MCF 10A (cell line): ENCODE data around the gene NCBP3. TPM values are rescaled to one million over a fixed set of nuclear protein-coding genes. Genes with fewer than 3 reads are reported as not detected.

Source experiments
- BruUV-seq: library from RNA; stranded (reverse); fragments of 400-500 nt; replicated peaks from 2 replicates; lab custom pipeline; 2021; lab: Mats Ljungman, UMichigan
- CTCF ChIA-PET: fragments of 300-600 bp; sonication (Branson Sonifier 250); formaldehyde crosslinking; extraction: SDS; loops from one replicate; lab custom pipeline; 2021; ENCODE audit warnings: antibody characterized with exemption, inconsistent platforms; lab: Yijun Ruan, JAX
- POLR2A ChIA-PET: fragments of 300-600, 350-650 bp; sonication (Branson Sonifier 250); formaldehyde crosslinking; extraction: SDS; loops from one replicate; lab custom pipeline; 2020; ENCODE audit warnings: antibody characterized with exemption, inconsistent platforms; lab: Yijun Ruan, JAX
- DNase-seq: peaks from one replicate; pipeline ENCODE4 v3.0.0-alpha.2; 2018; ENCODE audit not compliant: unreplicated experiment
- H3K27ac Mint-ChIP-seq: one replicate; pipeline ENCODE4 v1.8.0; 2022; ENCODE audit warnings: mild to moderate bottlenecking, low read depth, mixed read lengths; ENCODE audit not compliant: unreplicated experiment
- H3K27me3 Mint-ChIP-seq: one replicate; pipeline ENCODE4 v1.8.0; 2022; ENCODE audit warnings: mixed read lengths; ENCODE audit not compliant: insufficient read depth, unreplicated experiment
- H3K36me3 Mint-ChIP-seq: one replicate; pipeline ENCODE4 v1.8.0; 2022; ENCODE audit warnings: mild to moderate bottlenecking, moderate library complexity, mixed read lengths; ENCODE audit not compliant: insufficient read depth, unreplicated experiment
- H3K4me1 Mint-ChIP-seq: one replicate; pipeline ENCODE4 v1.8.0; 2022; ENCODE audit warnings: mixed read lengths; ENCODE audit not compliant: insufficient read depth, unreplicated experiment
- H3K4me3 Mint-ChIP-seq: one replicate; pipeline ENCODE4 v1.8.0; 2022; ENCODE audit warnings: mild to moderate bottlenecking, moderate library complexity, mixed read lengths; ENCODE audit not compliant: unreplicated experiment
- H3K9me3 Mint-ChIP-seq: one replicate; pipeline ENCODE4 v1.8.0; 2022; ENCODE audit warnings: mixed read lengths; ENCODE audit not compliant: unreplicated experiment
- intact Hi-C: fragments of 100-400 bp; cut with micrococcal nuclease; formaldehyde crosslinking; loops from 2 replicates; pipeline ENCODE4 v1.14.1; 2022
- total RNA-seq: library from RNA; stranded (reverse); gene quantifications from 2 replicates; pipeline ENCODE4 v1.2.3, GENCODE V29; 2022
- TF ChIP-seq, protein P1 (sequence below): fragments of 200-600 bp; IDR thresholded peaks from one replicate; pipeline ENCODE4 v1.8.0; 2022; ENCODE audit warnings: antibody characterized with exemption, mild to moderate bottlenecking; ENCODE audit not compliant: unreplicated experiment

The NCBP3 gene
- total RNA-seq, 1 experiment from 2014 or later = 47.1 TPM

DNA sequence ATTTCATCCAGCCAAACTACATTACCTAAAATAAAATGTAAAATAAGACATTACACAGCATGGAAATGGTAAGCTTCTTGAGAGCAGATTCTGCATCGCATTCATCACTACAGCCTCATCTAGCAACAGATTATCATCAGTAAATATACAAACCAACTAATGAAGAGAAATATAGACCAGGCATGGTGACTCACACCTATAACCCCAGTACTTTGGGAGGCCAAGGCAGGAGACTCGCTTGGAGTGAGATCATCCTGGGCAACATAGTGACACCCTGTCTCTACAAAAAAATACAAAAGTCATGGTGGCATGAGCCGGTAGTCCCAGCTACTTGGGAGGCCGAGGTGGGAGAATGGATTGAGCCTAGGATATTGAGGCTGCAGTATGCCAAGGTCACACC, 19.9 kb downstream of the NCBP3 start:
- POLR2A ChIA-PET = interaction anchor here (0.9 to 2.4 kb wide), 2 partner anchors 34 to 89 kb away, joined by 3 to 5 read pairs; no protein-coding TSS in a partner anchor
- Mint-ChIP-seq H3K4me3 (no peak overlapping the region), H3K27ac (no peak overlapping the region)

DNA sequence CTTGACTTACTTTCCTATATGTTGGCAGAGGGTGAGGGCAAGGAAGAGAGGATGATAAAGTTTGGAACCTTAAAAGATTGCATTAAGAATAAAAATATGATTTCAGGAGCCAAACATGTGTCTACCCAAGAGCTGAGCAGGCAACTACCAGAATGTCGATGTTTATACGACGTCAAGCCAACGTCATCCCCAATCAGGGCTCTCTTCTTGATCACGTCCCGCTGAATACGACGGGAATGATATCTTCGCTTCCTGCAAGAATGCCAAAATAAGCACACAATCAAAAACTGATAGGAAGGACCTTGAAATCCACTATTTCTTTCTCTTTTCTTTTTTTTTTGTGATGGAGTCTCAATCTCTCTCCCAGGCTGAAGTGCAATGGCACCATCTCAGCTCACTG, 24.9 kb downstream of the NCBP3 start:
- no peaks in the 10 kb centered on the region for H3K9me3 Mint-ChIP-seq
- no peaks in the 10 kb centered on the region for H3K27me3 Mint-ChIP-seq
- H3K27ac Mint-ChIP-seq = no peak overlapping the region
- TF ChIP-seq, protein P1, sequence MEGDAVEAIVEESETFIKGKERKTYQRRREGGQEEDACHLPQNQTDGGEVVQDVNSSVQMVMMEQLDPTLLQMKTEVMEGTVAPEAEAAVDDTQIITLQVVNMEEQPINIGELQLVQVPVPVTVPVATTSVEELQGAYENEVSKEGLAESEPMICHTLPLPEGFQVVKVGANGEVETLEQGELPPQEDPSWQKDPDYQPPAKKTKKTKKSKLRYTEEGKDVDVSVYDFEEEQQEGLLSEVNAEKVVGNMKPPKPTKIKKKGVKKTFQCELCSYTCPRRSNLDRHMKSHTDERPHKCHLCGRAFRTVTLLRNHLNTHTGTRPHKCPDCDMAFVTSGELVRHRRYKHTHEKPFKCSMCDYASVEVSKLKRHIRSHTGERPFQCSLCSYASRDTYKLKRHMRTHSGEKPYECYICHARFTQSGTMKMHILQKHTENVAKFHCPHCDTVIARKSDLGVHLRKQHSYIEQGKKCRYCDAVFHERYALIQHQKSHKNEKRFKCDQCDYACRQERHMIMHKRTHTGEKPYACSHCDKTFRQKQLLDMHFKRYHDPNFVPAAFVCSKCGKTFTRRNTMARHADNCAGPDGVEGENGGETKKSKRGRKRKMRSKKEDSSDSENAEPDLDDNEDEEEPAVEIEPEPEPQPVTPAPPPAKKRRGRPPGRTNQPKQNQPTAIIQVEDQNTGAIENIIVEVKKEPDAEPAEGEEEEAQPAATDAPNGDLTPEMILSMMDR = no peak
- no TSS peak for BruUV-seq
- intact Hi-C loops = loop anchor here (10.0 kb wide), 1 partner anchor 776 kb away; no protein-coding TSS in a partner anchor
- no peak overlapping the region for H3K4me3 Mint-ChIP-seq
- no peaks in the 10 kb centered on the region for H3K4me1 Mint-ChIP-seq
- ChIA-PET POLR2A (interaction anchor here (0.6 to 1.7 kb wide), 3 partner anchors 9 to 850 kb away, joined by 3 to 4 read pairs (median 3); no protein-coding TSS in a partner anchor), CTCF (interaction anchor here (0.6 kb wide), 1 partner anchor 19 kb away, joined by 4 read pairs; no protein-coding TSS in a partner anchor)
- no peak for DNase-seq
- peaks cover 69% of the 10 kb centered on the region for H3K36me3 Mint-ChIP-seq

More for the DNA sequence above, 19.9 kb downstream of the NCBP3 start:
- H3K4me1 Mint-ChIP-seq = no peaks in the 10 kb centered on the region
- CTCF ChIA-PET = interaction anchor here (0.5 to 5.6 kb wide), 11 partner anchors 9 to 778 kb away, joined by 3 to 129 read pairs (median 4); partner anchors contain the start of gene NCBP3
- H3K9me3 Mint-ChIP-seq = no peaks in the 10 kb centered on the region
- TF ChIP-seq, protein P1 = no peak
- DNase-seq = no peak
- H3K27me3 Mint-ChIP-seq = no peaks in the 10 kb centered on the region
- no TSS peak for BruUV-seq
- H3K36me3 Mint-ChIP-seq = peaks cover 64% of the 10 kb centered on the region
- intact Hi-C loops = loop anchor here (5.0 to 10.0 kb wide), 2 partner anchors 144 to 781 kb away; no protein-coding TSS in a partner anchor

DNA sequence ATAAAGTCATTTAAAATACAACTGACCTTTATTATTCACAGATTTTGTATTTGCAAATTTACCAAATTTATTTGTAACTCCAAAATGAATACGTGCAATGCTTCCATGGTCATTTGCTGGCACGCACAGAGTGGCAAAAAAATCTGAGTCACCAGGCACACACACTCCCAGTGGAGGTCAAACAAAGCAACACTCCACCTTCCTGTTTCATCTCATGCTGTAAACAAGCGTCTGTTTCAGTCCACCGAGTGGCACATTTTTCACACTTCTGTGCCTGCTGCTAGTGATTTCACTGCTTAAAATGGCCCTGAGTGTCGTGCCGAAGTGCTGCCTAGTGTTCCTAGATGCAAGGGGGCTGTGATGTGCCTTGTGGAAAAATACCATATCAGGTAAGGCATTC, 27.3 kb downstream of the NCBP3 start:
- TF ChIP-seq, protein P1 = no peak
- no peaks in the 10 kb centered on the region for H3K4me1 Mint-ChIP-seq
- intact Hi-C loops = no loop called here
- no TSS peak for BruUV-seq
- no peaks in the 10 kb centered on the region for H3K27me3 Mint-ChIP-seq
- H3K9me3 Mint-ChIP-seq = no peaks in the 10 kb centered on the region
- no peak overlapping the region for H3K27ac Mint-ChIP-seq
- H3K36me3 Mint-ChIP-seq = peaks cover 84% of the 10 kb centered on the region
- no peak for DNase-seq
- ChIA-PET CTCF (interaction anchor here (0.6 to 4.3 kb wide), 3 partner anchors 8 to 81 kb away, joined by 3 to 35 read pairs (median 14); no protein-coding TSS in a partner anchor), POLR2A (no interaction called here)
- no peak overlapping the region for H3K4me3 Mint-ChIP-seq

DNA sequence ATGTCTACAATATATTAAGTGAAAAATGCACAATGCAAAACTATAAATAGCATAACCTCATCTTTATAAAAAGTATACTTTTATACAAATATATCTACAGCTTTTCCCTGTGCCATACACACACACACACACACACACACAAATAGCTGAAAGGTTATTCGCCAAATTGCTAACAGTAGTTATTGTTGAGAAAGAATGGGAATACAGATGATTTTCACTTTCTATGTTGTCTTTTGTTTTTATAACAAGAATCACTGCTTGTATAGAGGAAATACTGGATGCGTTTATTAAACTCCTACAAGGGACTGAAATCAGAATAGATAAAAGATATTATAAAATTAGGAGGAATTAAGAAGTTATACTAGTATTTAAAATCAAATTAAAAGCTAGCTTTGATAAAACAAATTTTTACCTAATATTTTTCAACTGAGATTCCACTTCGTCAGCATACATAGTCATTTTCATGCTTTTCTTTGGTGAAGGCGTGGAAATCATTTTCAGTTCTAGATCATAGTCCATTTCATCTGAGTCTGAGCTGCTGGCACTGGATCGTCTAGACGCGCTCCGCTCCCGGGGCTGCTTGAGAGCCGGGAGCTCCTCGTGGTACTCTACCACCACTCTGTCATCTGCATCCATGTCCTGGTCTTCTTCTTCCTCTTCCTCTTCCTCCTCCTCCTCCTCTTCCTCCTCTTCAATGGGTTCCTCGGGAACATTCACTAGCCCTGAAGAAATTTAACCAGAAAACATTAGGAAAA, 28.0 kb downstream of the NCBP3 start:
- Mint-ChIP-seq H3K36me3 (peaks cover 87% of the 10 kb centered on the region), H3K4me3 (no peak overlapping the region), H3K27me3 (no peaks in the 10 kb centered on the region), H3K9me3 (no peaks in the 10 kb centered on the region), H3K27ac (no peak overlapping the region), H3K4me1 (no peaks in the 10 kb centered on the region)
- DNase-seq = no peak
- intact Hi-C loops = no loop called here
- no TSS peak for BruUV-seq
- CTCF ChIA-PET = interaction anchor here (0.7 to 4.3 kb wide), 4 partner anchors 9 to 83 kb away, joined by 3 to 35 read pairs (median 12); partner anchors contain the start of gene NCBP3
- POLR2A ChIA-PET = interaction anchor here (0.7 kb wide), 1 partner anchor 413 kb away, joined by 3 read pairs; no protein-coding TSS in a partner anchor
- TF ChIP-seq, protein P1 = no peak
